Activated CD8-positive, alpha-beta memory T cell treated with anti-CD3 and anti-CD28 coated beads, Interleukin-2, amount 50 U/mL, for 24 hours (primary cell): ENCODE data around the gene NAA80.

ENCODE experiments used
- DNase-seq: peaks from one replicate; pipeline ENCODE4 v3.0.0-alpha.2; 2020; ENCODE audit errors: extremely low read depth

Gene NAA80, protein sequence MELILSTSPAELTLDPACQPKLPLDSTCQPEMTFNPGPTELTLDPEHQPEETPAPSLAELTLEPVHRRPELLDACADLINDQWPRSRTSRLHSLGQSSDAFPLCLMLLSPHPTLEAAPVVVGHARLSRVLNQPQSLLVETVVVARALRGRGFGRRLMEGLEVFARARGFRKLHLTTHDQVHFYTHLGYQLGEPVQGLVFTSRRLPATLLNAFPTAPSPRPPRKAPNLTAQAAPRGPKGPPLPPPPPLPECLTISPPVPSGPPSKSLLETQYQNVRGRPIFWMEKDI

DNA sequence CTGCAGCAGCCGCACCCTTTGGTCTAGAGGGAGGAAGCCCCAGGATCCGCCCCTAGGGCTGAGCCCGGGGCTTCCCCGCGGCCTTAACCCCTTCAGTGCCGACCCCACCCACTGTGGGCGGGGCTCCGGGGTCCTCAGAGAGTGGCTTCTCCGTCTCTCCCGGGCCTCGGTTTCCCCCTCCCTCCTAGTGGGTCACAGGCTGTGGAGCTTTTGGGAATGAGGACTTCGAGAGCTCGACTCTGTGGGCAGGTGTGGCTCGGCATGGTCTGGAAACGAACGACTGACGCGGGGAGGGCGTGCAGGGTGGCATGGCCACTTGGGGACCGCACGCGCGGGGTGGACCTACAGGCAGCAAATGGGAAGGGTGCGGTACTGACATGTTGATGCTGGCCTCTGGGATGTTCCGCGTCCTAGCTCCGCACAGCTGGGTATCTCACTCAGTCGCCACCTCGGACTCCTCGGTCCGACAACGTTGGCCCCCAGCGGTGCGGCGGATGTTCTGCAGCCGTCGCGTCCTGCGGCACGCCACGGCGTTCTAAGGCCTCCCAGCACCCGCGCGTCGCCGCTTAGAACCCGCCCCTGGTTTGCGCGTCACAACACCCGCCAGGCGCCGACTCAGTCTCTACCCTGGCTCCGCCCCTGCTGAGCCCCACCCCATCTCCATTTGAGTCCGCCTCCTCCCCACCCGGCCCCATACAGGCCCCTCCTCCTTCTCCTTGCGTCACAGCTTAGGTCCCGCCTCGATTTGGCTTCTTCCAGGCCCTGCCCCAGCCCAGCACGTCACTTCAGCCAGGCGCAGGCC is at the start of gene NAA80, which contains the start of gene HYAL3:
NAA80 (minus strand) TSS at position 570 of the 802 bp plus-strand sequence. CDS start 1,942 bp downstream, outside the sequence.
HYAL3 (minus strand) TSS at position 570 of the 802 bp plus-strand sequence. CDS start 3,803 bp downstream, outside the sequence.
- peak; percentile 98 for DNase-seq

GRCh38 chr3:50347187-50347813 is 48.1 kb upstream of the NAA80 start:
- DNase-seq: peak; percentile 37

DNA sequence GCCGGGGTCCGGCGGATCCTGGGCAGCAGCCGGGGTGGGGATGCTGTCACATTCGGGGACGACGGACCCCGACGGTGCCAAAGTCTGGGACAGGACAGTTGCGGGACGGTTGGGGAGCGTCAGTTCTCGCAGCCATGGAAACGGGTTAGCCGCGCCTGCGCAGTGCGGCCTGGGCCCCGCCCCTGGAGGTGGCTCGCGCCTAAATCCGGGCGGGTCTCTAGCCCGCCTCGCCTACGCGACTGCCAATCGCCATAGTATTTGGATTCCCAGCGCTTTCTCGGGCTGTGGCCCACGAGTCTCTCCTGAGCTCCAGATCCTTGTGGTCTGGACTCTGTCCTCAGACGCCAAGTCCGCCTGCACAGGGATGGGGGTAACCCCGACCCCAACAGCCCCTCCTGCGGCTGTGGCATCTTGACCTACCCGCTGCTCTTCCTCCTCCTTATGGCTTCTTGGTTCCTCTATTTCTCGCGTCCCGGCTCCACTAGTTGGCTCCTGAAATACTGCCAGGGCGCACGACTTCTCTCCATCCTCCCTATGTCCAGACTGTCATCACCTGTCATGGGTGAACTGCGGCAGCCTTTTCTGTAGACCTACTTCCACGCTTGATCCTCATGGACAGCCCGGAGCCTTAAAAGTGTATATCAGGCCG is 46.5 kb upstream of the NAA80 start, which contains the start of gene ZMYND10:
ZMYND10 (minus strand) TSS at position 147 of the 649 bp plus-strand sequence. CDS start 153 bp downstream, outside the sequence.
- no peak for DNase-seq

DNA sequence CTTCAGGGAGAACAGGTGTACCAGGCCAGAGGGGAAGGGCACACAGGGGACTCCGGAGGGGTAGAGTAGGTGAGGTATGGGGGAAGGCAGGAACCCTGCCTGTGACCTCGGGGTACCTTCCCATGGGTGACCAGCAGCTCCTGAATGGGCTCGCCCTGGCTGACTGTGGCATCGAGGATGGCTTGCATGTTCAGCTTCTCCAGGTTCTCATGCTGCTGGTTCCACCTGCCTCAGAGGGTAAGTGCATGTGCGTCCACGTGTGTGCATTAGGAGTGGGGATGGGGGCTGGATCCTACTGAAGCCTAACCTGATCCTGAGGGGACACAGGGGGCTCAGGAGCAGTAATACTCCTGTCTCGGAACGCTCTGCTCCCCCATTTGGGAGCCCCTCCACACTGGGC is 45.8 kb upstream of the NAA80 start:
- no peak for DNase-seq

DNA sequence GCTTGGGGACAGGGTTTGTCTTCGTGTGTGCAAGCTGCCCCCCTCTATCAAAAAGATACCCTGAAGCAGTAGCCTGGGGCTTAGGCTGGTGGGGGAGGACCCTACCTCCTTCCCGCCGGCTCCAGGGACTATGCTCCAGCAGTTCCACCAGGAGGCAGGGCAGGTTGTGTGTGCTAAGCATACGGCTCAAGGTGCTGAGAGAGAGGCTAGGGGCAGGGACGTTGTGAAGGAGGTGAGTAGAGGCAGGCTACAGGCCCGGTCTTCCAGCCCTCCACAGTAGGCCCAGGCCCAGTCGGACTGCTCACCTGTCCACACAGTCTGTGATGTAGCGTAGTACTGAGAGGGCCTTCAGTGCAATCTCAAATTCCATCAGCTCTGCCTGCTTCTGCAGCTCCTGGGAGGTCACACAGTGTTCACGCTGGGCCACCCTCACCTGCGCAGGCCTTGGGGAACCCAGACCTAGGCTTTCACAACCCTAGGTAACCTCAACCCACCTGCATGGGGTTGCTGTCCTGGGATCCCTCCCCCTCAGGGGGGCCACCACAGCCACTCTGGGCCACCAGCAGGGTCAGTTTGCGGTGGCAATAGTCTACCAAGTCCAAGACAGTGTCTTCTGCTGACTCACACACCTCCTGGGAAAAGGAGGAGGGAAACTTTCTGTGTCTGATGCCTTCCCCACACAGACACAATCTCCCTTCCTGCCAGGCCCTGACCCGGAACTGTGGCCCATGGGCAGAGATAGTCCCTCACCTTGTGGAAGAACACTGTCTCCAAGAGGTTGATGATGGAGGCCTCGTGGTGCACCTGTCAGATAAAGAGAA is 43.8 kb upstream of the NAA80 start:
- no peak for DNase-seq

GRCh38 chr3:50341996-50342650 is 42.9 kb upstream of the NAA80 start:
- no peak for DNase-seq

- DNase-seq: no peak
Measured at GRCh38 chr3:50341537-50341936, 42.3 kb upstream of the NAA80 start.

DNA sequence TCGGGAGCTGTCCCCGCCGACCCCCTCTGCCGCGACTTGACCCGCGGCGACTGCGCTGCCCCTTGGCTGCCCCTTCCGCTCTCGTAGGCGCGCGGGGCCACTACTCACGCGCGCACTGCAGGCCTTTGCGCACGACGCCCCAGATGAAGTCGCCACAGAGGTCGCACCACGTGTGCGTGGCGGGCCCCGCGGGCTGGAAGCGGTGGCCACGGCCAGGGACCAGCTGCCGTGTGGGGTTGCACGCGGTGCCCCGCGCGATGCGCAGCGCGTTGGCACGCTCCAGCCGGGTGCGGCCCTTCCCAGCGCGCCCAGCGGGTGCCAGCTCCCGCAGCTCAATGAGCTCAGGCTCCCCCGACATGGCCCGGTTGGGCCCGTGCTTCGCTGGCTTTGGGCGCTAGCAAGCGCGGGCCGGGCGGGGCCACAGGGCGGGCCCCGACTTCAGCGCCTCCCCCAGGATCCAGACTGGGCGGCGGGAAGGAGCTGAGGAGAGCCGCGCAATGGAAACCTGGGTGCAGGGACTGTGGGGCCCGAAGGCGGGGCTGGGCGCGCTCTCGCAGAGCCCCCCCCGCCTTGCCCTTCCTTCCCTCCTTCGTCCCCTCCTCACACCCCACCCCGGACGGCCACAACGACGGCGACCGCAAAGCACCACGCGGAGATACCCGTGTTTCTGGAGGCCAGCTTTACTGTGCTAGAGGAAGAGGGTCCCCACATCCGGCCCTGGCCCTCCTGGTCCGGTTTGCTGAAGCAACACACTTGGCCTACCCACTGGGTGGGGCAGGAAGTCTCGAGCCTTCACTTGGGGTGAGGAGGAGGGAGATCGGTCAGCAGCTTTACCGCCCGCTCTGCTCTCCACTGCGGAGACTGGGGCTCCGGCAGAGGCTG is 41.5 kb upstream of the NAA80 start, which contains the start of gene RASSF1:
RASSF1 (minus strand) TSS at position 389 of the 882 bp plus-strand sequence; CDS start at position 358, 31 bp downstream.
- no peak for DNase-seq

DNA sequence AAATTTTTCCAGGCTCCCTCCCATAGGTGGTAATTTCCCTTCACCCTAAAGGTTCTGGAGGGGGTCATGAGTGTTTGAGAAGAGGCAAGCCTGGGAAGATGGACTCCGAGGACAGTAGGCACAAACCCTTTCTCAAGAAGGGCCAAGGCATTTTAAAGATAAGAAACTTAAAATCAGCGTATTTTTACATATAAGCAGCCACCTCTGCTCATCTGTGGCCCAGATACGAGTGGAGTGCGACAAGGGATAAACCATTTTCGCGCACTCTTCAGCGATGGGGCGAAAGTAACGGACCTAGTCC is 40.9 kb upstream of the NAA80 start:
- no peak for DNase-seq

- no peak for DNase-seq
Measured at GRCh38 chr3:50339485-50340146, 40.4 kb upstream of the NAA80 start.

GRCh38 chr3:50338965-50339364 is 39.8 kb upstream of the NAA80 start:
- DNase-seq: no peak

DNA sequence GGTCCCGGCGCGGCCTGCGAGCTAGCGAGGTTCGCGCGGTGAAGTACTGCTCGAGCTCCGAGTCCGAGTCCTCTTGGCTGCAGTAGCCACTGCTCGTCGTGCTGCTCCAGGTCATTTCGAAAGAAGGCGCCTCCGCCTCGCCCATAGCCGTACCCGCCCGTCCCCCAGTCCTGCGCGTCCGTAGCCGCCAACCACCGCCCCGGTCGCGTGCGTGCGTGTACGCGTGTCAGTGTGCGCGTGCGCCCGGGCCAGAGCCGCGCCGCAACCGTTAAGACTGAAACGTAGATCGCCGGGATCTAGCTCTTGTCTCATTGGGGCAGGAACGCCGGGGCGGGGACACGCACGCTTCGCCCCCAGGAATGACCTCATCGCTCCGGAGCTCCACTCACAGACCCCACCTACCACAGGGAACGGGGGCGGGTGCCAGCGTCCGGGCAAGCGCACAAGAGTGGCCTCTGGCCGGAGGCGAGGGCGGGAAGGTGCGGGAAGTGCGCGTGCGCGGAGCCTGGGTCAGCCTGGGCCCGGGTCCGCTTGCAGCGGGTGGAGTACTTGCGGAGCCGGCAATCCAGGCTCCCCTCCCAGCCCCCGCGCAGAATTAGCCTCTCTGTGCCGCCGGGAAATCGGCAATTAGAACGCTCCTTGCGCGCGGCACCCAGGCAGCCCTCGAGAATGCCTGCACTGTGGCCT is 38.1 kb upstream of the NAA80 start:
- peak; percentile 94 for DNase-seq

- DNase-seq: no peak
Measured at GRCh38 chr3:50336452-50337174, 37.4 kb upstream of the NAA80 start.

- DNase-seq: no peak
Measured at GRCh38 chr3:50334339-50335075, 35.3 kb upstream of the NAA80 start.

- DNase-seq: no peak
Measured at GRCh38 chr3:50333744-50334328, 34.6 kb upstream of the NAA80 start.

- DNase-seq: no peak
Measured at GRCh38 chr3:50331364-50331907, 32.2 kb upstream of the NAA80 start.
